ENCODE measurements around the gene KCP. TPM values are rescaled to one million over a fixed set of nuclear protein-coding genes. Genes with fewer than 3 reads are reported as not detected.

The KCP gene
- total RNA-seq, 1 donor from 2014 or later = 0.70 TPM

DNA sequence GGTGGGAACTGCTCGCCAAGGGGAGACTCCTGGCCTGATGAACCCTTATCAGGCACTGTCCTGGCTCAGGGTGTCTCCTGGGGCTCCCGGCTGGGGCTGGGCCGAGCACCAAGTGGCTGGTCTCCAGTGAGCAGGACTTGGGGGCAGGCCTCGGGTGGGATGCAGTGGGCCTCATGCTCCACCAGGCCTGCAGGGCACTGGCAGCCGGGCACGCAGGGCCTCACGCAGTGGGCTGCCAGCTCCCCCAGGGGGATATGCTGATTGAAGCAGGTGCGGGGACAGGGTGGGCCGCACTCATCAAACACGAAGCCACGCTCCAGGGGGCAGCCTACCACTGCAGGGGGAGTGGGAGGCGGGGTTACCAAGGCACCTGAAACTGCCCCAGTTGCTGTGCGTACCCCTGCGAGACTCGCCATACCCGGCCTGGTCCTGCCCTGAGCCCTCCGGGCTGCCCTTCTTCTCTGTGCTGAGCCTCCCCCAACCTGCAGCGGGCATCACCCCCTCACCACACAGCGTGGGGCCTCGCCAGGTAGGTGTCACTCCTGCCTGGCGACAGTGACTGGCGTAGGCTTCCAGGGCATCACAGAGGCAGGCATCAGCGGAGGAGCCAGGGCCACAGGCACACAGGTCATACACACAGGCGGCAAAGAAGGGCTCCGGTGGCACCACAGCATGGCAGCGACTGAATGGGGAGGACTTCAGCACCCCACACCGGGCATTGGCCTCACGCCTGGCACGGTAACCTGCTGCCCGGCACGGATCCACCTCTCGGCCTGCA lies 33.3 kb downstream of the KCP start:
- TF ChIP-seq, protein P1, sequence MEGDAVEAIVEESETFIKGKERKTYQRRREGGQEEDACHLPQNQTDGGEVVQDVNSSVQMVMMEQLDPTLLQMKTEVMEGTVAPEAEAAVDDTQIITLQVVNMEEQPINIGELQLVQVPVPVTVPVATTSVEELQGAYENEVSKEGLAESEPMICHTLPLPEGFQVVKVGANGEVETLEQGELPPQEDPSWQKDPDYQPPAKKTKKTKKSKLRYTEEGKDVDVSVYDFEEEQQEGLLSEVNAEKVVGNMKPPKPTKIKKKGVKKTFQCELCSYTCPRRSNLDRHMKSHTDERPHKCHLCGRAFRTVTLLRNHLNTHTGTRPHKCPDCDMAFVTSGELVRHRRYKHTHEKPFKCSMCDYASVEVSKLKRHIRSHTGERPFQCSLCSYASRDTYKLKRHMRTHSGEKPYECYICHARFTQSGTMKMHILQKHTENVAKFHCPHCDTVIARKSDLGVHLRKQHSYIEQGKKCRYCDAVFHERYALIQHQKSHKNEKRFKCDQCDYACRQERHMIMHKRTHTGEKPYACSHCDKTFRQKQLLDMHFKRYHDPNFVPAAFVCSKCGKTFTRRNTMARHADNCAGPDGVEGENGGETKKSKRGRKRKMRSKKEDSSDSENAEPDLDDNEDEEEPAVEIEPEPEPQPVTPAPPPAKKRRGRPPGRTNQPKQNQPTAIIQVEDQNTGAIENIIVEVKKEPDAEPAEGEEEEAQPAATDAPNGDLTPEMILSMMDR (IDR thresholded peaks at IDR 0.05) = no peak
- Mint-ChIP-seq H3K9me3 (ENCODE audit: unreplicated experiment) (no peaks in the 10 kb centered on the region), H3K27ac (ENCODE audit: unreplicated experiment) (no peak overlapping the region), H3K27me3 (ENCODE audit: unreplicated experiment) (no peaks in the 10 kb centered on the region), H3K4me3 (ENCODE audit: unreplicated experiment) (no peak overlapping the region), H3K36me3 (ENCODE audit: unreplicated experiment) (no peaks in the 10 kb centered on the region), H3K4me1 (ENCODE audit: unreplicated experiment) (no peaks in the 10 kb centered on the region)
- no peak for DNase-seq (ENCODE audit: extremely low spot score, unreplicated experiment)

DNA sequence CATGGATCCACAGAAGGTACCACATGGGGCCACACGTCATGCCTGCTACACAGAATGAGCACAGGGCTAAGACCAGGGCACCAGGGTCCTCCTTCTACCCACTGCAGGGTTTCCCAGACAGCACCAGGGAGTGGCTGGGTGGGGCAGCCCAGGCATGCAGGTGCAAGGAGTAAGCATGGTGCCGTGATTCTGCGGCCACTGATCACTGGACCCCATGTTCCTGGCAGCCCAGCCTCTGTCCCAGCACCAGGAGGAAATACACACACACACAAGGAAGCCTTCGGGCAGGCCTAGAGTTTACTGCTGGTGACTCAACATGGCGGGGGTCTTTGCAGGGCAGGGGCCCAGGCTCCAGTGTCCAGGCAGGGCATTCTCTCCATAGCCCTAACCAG lies 33.9 kb downstream of the KCP start:
- no peaks in the 10 kb centered on the region for H3K36me3 Mint-ChIP-seq (ENCODE audit: unreplicated experiment)
- no peaks in the 10 kb centered on the region for H3K9me3 Mint-ChIP-seq (ENCODE audit: unreplicated experiment)
- no peak for DNase-seq (ENCODE audit: extremely low spot score, unreplicated experiment)
- no peaks in the 10 kb centered on the region for H3K4me1 Mint-ChIP-seq (ENCODE audit: unreplicated experiment)
- H3K27me3 Mint-ChIP-seq (ENCODE audit: unreplicated experiment) = no peaks in the 10 kb centered on the region
- no peak overlapping the region for H3K4me3 Mint-ChIP-seq (ENCODE audit: unreplicated experiment)
- no peak overlapping the region for H3K27ac Mint-ChIP-seq (ENCODE audit: unreplicated experiment)
- TF ChIP-seq, protein P1 (IDR thresholded peaks at IDR 0.05) = no peak

DNA sequence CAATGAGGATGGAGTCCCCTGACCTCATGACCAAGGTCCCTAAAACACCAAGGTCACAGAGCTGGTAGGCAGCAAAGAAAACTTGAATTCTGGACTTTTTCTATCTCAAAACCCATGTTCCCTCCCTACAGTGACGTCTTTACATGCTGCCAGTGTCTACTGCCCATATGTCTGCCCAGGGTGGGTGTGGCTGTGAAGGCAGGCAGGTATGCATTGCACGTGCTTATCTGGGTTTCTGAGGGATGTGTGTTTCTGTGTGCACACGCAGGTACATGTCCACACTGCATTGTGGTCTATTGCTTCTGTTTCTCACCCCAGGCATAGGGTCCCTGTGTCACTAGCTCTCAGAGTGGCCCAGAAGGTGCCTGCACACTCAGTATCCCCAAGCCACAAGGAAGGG lies 34.4 kb downstream of the KCP start:
- H3K4me1 Mint-ChIP-seq (ENCODE audit: unreplicated experiment) = no peaks in the 10 kb centered on the region
- TF ChIP-seq, protein P1 (IDR thresholded peaks at IDR 0.05) = no peak
- DNase-seq (ENCODE audit: extremely low spot score, unreplicated experiment) = no peak
- no peaks in the 10 kb centered on the region for H3K27me3 Mint-ChIP-seq (ENCODE audit: unreplicated experiment)
- H3K27ac Mint-ChIP-seq (ENCODE audit: unreplicated experiment) = no peak overlapping the region
- no peaks in the 10 kb centered on the region for H3K36me3 Mint-ChIP-seq (ENCODE audit: unreplicated experiment)
- H3K4me3 Mint-ChIP-seq (ENCODE audit: unreplicated experiment) = no peak overlapping the region
- H3K9me3 Mint-ChIP-seq (ENCODE audit: unreplicated experiment) = no peaks in the 10 kb centered on the region

DNA sequence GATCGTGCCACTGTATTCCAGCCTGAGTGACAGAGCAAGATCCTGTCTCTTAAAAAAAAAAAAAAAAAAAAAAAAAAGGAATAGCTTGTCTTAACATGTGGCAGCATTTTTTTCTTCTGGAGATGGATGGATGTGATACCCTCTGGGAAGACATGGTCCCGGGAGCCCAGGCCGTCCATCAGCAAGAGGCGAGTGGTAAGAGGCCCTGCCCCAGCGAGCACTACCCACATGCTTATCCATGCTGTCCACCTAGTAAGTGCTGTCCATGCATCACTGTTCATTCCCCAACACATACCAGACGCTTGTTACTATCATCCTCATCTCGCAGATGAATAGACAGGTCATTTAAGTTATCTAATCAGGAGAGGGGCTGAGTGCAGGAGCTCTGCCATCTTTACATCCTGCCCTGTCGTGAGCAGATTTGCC lies 35.0 kb downstream of the KCP start:
- no peaks in the 10 kb centered on the region for H3K27me3 Mint-ChIP-seq (ENCODE audit: unreplicated experiment)
- H3K4me1 Mint-ChIP-seq (ENCODE audit: unreplicated experiment) = no peaks in the 10 kb centered on the region

More for the DNA sequence above, 35.0 kb downstream of the KCP start:
- no peak overlapping the region for H3K4me3 Mint-ChIP-seq (ENCODE audit: unreplicated experiment)
- TF ChIP-seq, protein P1 (IDR thresholded peaks at IDR 0.05) = no peak
- DNase-seq (ENCODE audit: extremely low spot score, unreplicated experiment) = no peak
- no peaks in the 10 kb centered on the region for H3K9me3 Mint-ChIP-seq (ENCODE audit: unreplicated experiment)
- no peaks in the 10 kb centered on the region for H3K36me3 Mint-ChIP-seq (ENCODE audit: unreplicated experiment)
- no peak overlapping the region for H3K27ac Mint-ChIP-seq (ENCODE audit: unreplicated experiment)

Data from osteocyte (in vitro differentiated cells).